Uterus (tissue), 4 donors: ENCODE data around the gene MACROD1. TPM values are rescaled to one million over a fixed set of nuclear protein-coding genes. Genes with fewer than 3 reads are reported as not detected.
A peak's percentile ranks its signal among the peaks of the same experiment; 100 is the strongest.
"Not testable (repeated sequence)": the region's sequence is repeated elsewhere in the genome, so short reads cannot be mapped to it uniquely, and the experiment has no call there.

Experiments used
- DNase-seq, 2 donors: peaks; one replicate each; pipeline ENCODE4 v3.0.0-alpha.2; 2019 to 2020
- H3K27ac ChIP-seq, 2 donors: fragments of 200-600 bp; sonication (generic); 1 replicate in 1 of 2; 2 replicates in 1 of 2; pipeline ENCODE4 v1.5.1; 2016 to 2018
- H3K27me3 ChIP-seq, 2 donors: fragments of 200-600 bp; sonication (generic); one replicate each; pipeline ENCODE4 v1.5.1; 2018 to 2019; ENCODE audit warnings: control low read depth in 1 of 2
- H3K36me3 ChIP-seq, 2 donors: fragments of 200-600 bp; sonication (generic); one replicate each; pipeline ENCODE4 v1.5.1; 2019; ENCODE audit warnings: control low read depth in 1 of 2
- H3K4me1 ChIP-seq, 2 donors: fragments of 200-600 bp; sonication (generic); one replicate each; pipeline ENCODE4 v1.5.1; 2018 to 2019; ENCODE audit warnings: control low read depth in 1 of 2
- H3K4me3 ChIP-seq, 2 donors: fragments of 200-600 bp; sonication (generic); 1 replicate in 1 of 2; 2 replicates in 1 of 2; pipeline ENCODE4 v1.5.1; 2018 to 2019; ENCODE audit warnings: mild to moderate bottlenecking in 1 of 2
- H3K9me3 ChIP-seq, 2 donors: fragments of 200-600 bp; sonication (generic); one replicate each; pipeline ENCODE4 v1.5.1; 2019; ENCODE audit warnings: control low read depth in 1 of 2
- CTCF ChIP-seq, 4 experiments: fragments of 200-600 bp in 2 of 4; fragments of 450-650 bp in 2 of 4; sonication (generic) in 2 of 4; IDR thresholded peaks; one replicate each; pipeline ENCODE4 v1.5.1; 2016 to 2019; ENCODE audit warnings: antibody characterized with exemption in 4 of 4, mild to moderate bottlenecking in 2 of 4, moderate library complexity in 1 of 4
- POLR2A ChIP-seq, 2 donors: fragments of 450-650 bp; IDR thresholded peaks; one replicate each; pipeline ENCODE4 v1.6.1; 2016; ENCODE audit warnings: antibody characterized with exemption in 2 of 2, mild to moderate bottlenecking in 1 of 2, moderate library complexity in 1 of 2
- intact Hi-C: fragments of 100-400 bp; cut with DNase I; formaldehyde crosslinking; loops from one replicate; pipeline ENCODE4 v1.15.1; 2023; ENCODE audit warnings: low total_unique reads
- total RNA-seq, 4 donors: library from RNA; depleted of rRNA in 3 of 4; stranded (reverse); fragments of >200 nt in 3 of 4; gene quantifications; one replicate each; pipeline versions ENCODE4 v1.1.0 to v1.2.4, GENCODE V29; 2014 to 2023
- donor health status: DM: yes; HTN: yes; CAD: no.

MACROD1 gene
- total RNA-seq, 4 donors from 2014 or later = 1.8 to 27.1 (median 6.6) TPM

GRCh38 chr11:63978551-63979239 lies 187.2 kb downstream of the MACROD1 start:
- no peaks in the 10 kb centered on the region for H3K27me3 ChIP-seq
- H3K36me3 ChIP-seq = no peaks in the 10 kb centered on the region
- TF ChIP-seq POLR2A (IDR thresholded peaks at IDR 0.05) (no peak), CTCF (IDR thresholded peaks at IDR 0.05) (no peak)
- H3K9me3 ChIP-seq = no peaks in the 10 kb centered on the region
- no peak overlapping the region for H3K27ac ChIP-seq
- peaks cover 0 to 14% of the 10 kb centered on the region in 2 donors for H3K4me1 ChIP-seq
- intact Hi-C loops = no loop called here
- no peak for DNase-seq
- no peak overlapping the region for H3K4me3 ChIP-seq

DNA sequence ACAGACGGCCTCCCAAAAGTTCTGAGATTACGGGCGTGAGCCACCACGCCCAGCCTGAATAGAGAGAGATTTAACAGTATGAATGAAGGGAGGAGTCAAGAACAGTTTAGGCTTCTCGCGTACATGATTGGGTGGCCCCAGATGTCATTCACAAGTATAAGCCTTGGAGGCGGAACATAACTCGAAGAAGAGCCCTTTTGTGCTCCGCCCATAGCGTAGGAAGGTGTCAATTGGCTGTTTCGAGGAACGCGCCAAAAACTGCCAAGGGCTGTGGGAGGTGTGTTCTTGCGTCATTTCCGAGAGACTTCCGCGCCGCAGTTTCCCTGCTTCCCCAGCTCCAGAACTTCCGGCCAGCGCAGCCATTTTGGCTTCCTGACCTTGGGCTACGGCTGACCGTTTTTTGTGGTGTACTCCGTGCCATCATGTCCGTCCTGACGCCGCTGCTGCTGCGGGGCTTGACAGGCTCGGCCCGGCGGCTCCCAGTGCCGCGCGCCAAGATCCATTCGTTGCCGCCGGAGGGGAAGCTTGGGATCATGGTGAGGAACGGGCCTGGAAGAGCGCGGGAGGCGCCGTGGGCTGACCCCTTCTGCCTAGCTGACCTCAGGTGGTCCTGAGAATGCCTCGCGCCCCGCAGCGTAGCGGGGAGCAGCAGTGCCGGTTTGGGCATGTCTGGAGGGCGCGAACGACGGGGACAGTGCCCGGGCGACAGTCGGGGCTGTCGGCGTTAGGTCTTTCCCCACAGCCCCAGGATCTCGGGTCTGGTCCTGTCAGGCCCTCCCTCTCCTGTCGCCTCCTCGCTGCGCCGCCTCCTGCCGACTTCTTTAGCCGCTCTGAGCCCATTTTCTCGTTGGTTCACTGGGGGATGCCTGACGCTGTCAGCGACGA lies 191.4 kb downstream of the MACROD1 start, which contains the start of gene COX8A:
Gene COX8A, plus strand, starts transcription at position 362 of the 885 bp plus-strand sequence. Its CDS starts 61 bp downstream, at position 423.
- Histone ChIP-seq H3K4me3 (peak within 1 kb of the TSS; percentile 82 to 98), H3K36me3 (no peaks in the 10 kb centered on the region), H3K27ac (peak within 1 kb of the TSS; percentile 89 to 93), H3K4me1 (peaks cover 0 to 14% of the 10 kb centered on the region in 2 donors), H3K9me3 (no peaks in the 10 kb centered on the region), H3K27me3 (no peaks in the 10 kb centered on the region)
- TF ChIP-seq POLR2A (IDR thresholded peaks at IDR 0.05) (peak; percentile 26 to 61), CTCF (IDR thresholded peaks at IDR 0.05) (no peak)
- intact Hi-C loops = no loop called here
- DNase-seq = peak; percentile 97 to 99

DNA sequence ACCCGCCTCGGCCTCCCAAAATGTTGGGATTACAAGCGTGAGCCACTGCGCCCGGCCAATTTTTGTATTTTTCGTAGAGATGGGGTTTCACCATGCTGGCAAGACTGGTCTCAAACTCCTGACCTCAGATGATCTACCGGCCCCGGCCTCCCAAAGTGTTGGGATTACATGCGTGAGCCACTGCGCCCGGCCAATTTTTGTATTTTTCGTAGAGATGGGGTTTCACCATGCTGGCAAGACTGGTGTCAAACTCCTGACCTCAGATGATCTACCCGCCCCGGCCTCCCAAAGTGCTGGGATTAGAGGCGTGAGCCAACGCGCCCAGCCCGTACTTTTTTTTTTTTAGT lies 192.0 kb downstream of the MACROD1 start:
- H3K27me3 ChIP-seq, DNase-seq, H3K36me3 ChIP-seq, intact Hi-C loops, H3K9me3 ChIP-seq: not testable (repeated sequence)
- peaks cover 0 to 14% of the 10 kb centered on the region in 2 donors for H3K4me1 ChIP-seq
- peak overlapping the region in 1 of 2 donors; percentile 89 for H3K27ac ChIP-seq
- peak overlapping the region in 1 of 2 donors; percentile 98 for H3K4me3 ChIP-seq

- TF ChIP-seq POLR2A (IDR thresholded peaks at IDR 0.05) (no peak), CTCF (IDR thresholded peaks at IDR 0.05) (no peak)
- intact Hi-C loops = no loop called here
- no peaks in the 10 kb centered on the region for H3K27me3 ChIP-seq
- H3K4me3 ChIP-seq = no peak overlapping the region
- no peak for DNase-seq
- H3K4me1 ChIP-seq = peaks cover 0 to 7% of the 10 kb centered on the region in 2 donors
- H3K36me3 ChIP-seq = no peaks in the 10 kb centered on the region
- H3K27ac ChIP-seq = no peak overlapping the region
- H3K9me3 ChIP-seq = no peaks in the 10 kb centered on the region
These were observed 195.0 kb downstream of the MACROD1 start for GRCh38 chr11:63970902-63971301.

DNA sequence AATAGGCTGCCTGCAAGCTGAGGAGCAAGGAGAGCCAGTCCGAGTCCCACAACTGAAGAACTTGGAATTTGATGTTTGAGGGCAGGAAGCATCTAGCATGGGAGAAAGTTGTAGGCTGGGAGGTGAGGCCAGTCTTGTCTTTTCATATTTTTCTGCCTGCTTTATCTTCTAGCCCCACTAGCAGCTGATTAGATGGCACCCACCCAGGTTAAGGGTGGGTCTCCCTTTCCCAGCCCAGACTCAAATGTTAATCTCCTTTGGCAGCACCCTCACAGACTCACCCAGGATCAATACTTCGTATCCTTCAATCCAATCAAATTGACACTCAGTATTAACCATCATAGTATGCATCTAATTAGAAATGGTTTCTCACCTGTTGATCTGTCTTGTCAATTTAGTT lies 196.5 kb downstream of the MACROD1 start:
- Histone ChIP-seq H3K36me3 (no peaks in the 10 kb centered on the region), H3K4me3 (no peak overlapping the region), H3K27me3 (no peaks in the 10 kb centered on the region), H3K9me3 (no peaks in the 10 kb centered on the region), H3K27ac (no peak overlapping the region), H3K4me1 (no peaks in the 10 kb centered on the region)
- intact Hi-C loops = no loop called here
- no peak for DNase-seq
- TF ChIP-seq CTCF (IDR thresholded peaks at IDR 0.05) = no peak
- no peak for TF ChIP-seq POLR2A (IDR thresholded peaks at IDR 0.05)
